KMS-11 (cell line): ENCODE results near the gene CSNK1D.

Experiments
- H2AFZ ChIP-seq: fragments of 200-600 bp; sonication (generic); 2 replicates; pipeline ENCODE4 v1.6.1; 2016; ENCODE audit warnings: antibody characterized with exemption, mixed run types, low read depth
- H3K27ac ChIP-seq: fragments of 200-600 bp; sonication (generic); 2 replicates; pipeline ENCODE4 v1.6.1; 2016; ENCODE audit warnings: mild to moderate bottlenecking, mixed run types
- H3K27me3 ChIP-seq: fragments of 200-600 bp; sonication (generic); 2 replicates; pipeline ENCODE4 v1.6.1; 2017; ENCODE audit warnings: mild to moderate bottlenecking, low read depth, mixed run types, moderate library complexity; ENCODE audit not compliant: insufficient read depth
- H3K36me3 ChIP-seq: fragments of 200-600 bp; sonication (generic); 2 replicates; pipeline ENCODE4 v1.6.1; 2017; ENCODE audit warnings: mild to moderate bottlenecking, mixed run types; ENCODE audit not compliant: insufficient read depth
- H3K4me1 ChIP-seq: fragments of 200-600 bp; sonication (generic); 2 replicates; pipeline ENCODE4 v1.6.1; 2016; ENCODE audit warnings: mild to moderate bottlenecking, low read depth, mixed run types; ENCODE audit not compliant: poor library complexity, severe bottlenecking
- H3K4me2 ChIP-seq: fragments of 200-600 bp; sonication (generic); 2 replicates; pipeline ENCODE4 v1.7.0; 2016; ENCODE audit warnings: mild to moderate bottlenecking, mixed run types
- H3K4me3 ChIP-seq: fragments of 200-600 bp; sonication (generic); IDR thresholded peaks from 2 replicates; pipeline ENCODE4 v1.6.1; 2017; ENCODE audit warnings: low read depth, low read length, mixed read lengths; ENCODE audit not compliant: insufficient read depth
- H3K79me2 ChIP-seq: fragments of 200-600 bp; sonication (generic); 2 replicates; pipeline ENCODE4 v1.6.1; 2016; ENCODE audit warnings: low read depth, mixed run types; ENCODE audit not compliant: insufficient read depth
- H3K9ac ChIP-seq: fragments of 200-600 bp; sonication (generic); 2 replicates; pipeline ENCODE4 v1.6.1; 2016; ENCODE audit warnings: mild to moderate bottlenecking, mixed run types
- H4K20me1 ChIP-seq: fragments of 200-600 bp; sonication (generic); 2 replicates; pipeline ENCODE4 v1.6.1; 2016; ENCODE audit warnings: mild to moderate bottlenecking, mixed run types; ENCODE audit not compliant: insufficient read depth
- TF ChIP-seq, protein P1 (sequence below): fragments of 200-600 bp; sonication (generic); conservative IDR thresholded peaks from 2 replicates; pipeline ENCODE4 v1.6.1; 2017; ENCODE audit warnings: low read depth, mild to moderate bottlenecking, antibody characterized with exemption, low read length, moderate library complexity, mixed read lengths

Gene CSNK1D

DNA sequence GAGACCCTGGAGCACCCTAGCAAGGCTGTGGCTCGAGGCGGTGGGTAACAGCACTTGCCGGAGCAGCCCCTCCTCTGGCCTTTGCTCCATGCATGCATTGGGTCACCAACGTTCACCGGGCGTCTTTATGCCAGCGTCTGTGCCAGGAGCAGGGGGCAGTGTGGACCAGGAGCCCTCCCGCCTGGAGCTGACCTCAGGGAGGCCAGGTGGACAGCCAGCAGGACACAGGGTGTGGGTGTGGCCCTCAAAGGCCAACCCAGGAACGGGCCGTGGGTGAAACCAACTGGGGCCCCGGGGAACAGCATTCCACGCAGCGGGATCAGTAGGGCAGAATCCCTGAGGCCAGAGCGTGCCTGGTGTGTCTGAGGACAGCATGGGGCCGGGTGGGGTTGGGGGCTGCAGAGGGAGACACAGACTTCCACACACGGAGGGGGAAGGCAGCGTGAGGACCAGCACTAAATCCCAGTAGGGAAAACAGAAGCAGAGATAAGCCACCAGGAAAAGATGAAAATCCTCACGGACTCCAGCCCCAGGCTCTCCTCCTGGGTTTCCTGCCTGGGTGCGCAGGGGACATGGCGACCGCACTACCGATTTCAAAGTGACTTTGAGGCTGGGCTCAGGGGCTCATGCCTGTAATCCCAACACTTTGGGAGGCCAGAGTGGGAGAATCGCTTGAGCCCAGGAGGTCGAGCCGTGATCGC lies 46.8 kb upstream of the CSNK1D start:
- Histone ChIP-seq H4K20me1 (no peaks in the 10 kb centered on the region), H3K4me3 (no peak overlapping the region), H3K4me2 (no peak overlapping the region), H3K36me3 (no peaks in the 10 kb centered on the region), H3K79me2 (no peaks in the 10 kb centered on the region), H2AFZ (no peak overlapping the region), H3K27me3 (peaks cover 41% of the 10 kb centered on the region), H3K9ac (no peak overlapping the region), H3K27ac (no peak overlapping the region), H3K4me1 (peaks cover 32% of the 10 kb centered on the region)
- TF ChIP-seq, protein P1, sequence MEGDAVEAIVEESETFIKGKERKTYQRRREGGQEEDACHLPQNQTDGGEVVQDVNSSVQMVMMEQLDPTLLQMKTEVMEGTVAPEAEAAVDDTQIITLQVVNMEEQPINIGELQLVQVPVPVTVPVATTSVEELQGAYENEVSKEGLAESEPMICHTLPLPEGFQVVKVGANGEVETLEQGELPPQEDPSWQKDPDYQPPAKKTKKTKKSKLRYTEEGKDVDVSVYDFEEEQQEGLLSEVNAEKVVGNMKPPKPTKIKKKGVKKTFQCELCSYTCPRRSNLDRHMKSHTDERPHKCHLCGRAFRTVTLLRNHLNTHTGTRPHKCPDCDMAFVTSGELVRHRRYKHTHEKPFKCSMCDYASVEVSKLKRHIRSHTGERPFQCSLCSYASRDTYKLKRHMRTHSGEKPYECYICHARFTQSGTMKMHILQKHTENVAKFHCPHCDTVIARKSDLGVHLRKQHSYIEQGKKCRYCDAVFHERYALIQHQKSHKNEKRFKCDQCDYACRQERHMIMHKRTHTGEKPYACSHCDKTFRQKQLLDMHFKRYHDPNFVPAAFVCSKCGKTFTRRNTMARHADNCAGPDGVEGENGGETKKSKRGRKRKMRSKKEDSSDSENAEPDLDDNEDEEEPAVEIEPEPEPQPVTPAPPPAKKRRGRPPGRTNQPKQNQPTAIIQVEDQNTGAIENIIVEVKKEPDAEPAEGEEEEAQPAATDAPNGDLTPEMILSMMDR = no peak

DNA sequence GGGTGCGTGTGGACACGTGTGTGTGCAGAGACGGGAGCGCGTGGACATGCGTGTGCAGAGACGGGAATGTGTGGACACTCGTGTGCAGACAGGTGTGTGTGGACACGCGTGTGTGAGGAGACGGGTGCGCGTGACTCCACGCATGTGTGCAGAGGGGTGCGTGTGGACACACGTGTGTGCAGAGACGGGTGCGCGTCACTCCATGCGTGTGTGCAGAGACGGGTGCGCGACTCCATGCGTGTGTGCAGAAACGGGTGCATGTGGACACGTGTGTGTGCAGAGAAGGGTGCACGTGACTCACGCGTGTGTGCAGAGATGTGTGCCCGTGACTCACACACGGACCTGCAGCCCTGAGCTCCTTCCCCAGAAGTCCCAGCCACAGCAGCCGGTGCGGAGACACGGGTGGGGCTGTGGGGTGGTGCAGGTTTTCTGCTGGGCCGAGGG lies 46.1 kb upstream of the CSNK1D start:
- peaks cover 29% of the 10 kb centered on the region for H3K4me1 ChIP-seq

DNA sequence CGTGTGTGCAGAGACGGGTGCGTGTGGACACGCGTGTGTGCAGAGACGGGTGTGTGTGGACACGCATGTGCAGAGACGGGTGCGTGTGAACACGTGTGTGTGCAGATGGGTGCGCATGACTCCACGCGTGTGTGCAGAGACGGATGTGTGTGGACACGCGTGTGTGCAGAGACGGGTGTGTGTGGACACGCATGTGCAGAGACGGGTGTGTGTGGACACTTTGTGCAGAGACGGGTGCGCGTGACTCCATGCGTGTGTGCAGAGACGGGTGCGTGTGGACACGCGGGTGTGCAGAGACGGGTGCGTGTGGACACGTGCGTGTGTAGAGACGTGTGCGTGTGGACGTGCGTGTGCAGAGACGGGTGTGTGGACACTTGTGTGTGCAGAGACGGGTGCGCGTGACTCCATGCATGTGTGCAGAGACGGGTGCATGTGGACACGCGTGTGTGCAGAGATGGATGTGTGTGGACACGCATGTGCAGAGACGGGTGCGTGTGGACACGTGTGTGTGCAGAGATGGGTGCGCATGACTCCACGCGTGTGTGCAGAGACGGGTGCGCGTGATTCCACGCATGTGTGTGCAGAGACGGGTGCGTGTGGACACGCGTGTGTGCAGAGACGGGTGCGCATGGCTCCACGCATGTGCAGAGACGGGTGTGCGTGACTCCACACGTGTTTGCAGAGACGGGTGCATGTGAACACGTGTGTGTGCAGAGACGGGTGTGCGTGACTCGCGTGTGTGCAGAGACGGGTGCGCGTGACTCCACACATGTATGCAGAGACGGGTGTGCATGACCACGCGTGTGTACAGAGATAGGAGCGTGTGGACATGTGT lies 45.5 kb upstream of the CSNK1D start:
- TF ChIP-seq, protein P1 = no peak
- H3K4me3 ChIP-seq = no peak overlapping the region
- H3K4me2 ChIP-seq = no peak overlapping the region
- H4K20me1 ChIP-seq = no peaks in the 10 kb centered on the region
- peaks cover 25% of the 10 kb centered on the region for H3K4me1 ChIP-seq
- H3K27ac ChIP-seq = no peak overlapping the region
- no peak overlapping the region for H2AFZ ChIP-seq
- no peak overlapping the region for H3K9ac ChIP-seq
- H3K36me3 ChIP-seq = no peaks in the 10 kb centered on the region
- peaks cover 53% of the 10 kb centered on the region for H3K27me3 ChIP-seq
- no peaks in the 10 kb centered on the region for H3K79me2 ChIP-seq

More for the DNA sequence above, 46.1 kb upstream of the CSNK1D start:
- Histone ChIP-seq H3K36me3 (no peaks in the 10 kb centered on the region), H3K27ac (no peak overlapping the region), H3K79me2 (no peaks in the 10 kb centered on the region), H4K20me1 (no peaks in the 10 kb centered on the region), H3K4me3 (no peak overlapping the region), H2AFZ (no peak overlapping the region), H3K4me2 (no peak overlapping the region), H3K9ac (no peak overlapping the region), H3K27me3 (peaks cover 47% of the 10 kb centered on the region)
- TF ChIP-seq, protein P1 = no peak

DNA sequence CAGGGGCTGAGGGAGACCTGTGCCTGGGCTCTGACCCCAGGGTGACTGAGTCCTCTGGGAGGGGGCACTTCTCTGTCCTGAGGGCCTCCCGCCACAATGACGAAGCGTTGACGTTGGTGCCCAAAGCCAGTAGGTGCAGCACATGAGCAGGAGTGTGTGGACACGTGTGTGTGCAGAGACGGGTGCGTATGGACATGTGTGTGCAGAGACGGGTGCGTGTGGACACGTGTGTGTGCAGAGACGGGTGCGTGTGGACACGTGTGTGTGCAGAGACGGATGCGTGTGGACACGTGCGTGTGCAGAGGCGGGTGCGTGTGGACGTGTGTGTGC lies 44.6 kb upstream of the CSNK1D start:
- Histone ChIP-seq H3K4me2 (no peak overlapping the region), H3K79me2 (no peaks in the 10 kb centered on the region), H3K36me3 (no peaks in the 10 kb centered on the region), H3K27me3 (peaks cover 62% of the 10 kb centered on the region), H2AFZ (no peak overlapping the region), H3K4me3 (no peak overlapping the region), H3K9ac (no peak overlapping the region), H4K20me1 (no peaks in the 10 kb centered on the region), H3K4me1 (peaks cover 22% of the 10 kb centered on the region), H3K27ac (no peak overlapping the region)
- TF ChIP-seq, protein P1 = no peak
